HG02884 (cell line): ENCODE data around the gene IRAK2.

ENCODE experiments used
- ATAC-seq: cut with Tn5 transposase; IDR thresholded peaks from one replicate; pipeline ENCODE4 v1.9.1; 2021; ENCODE audit warnings: mild to moderate bottlenecking, moderate library complexity; ENCODE audit not compliant: unreplicated experiment

IRAK2 gene

DNA sequence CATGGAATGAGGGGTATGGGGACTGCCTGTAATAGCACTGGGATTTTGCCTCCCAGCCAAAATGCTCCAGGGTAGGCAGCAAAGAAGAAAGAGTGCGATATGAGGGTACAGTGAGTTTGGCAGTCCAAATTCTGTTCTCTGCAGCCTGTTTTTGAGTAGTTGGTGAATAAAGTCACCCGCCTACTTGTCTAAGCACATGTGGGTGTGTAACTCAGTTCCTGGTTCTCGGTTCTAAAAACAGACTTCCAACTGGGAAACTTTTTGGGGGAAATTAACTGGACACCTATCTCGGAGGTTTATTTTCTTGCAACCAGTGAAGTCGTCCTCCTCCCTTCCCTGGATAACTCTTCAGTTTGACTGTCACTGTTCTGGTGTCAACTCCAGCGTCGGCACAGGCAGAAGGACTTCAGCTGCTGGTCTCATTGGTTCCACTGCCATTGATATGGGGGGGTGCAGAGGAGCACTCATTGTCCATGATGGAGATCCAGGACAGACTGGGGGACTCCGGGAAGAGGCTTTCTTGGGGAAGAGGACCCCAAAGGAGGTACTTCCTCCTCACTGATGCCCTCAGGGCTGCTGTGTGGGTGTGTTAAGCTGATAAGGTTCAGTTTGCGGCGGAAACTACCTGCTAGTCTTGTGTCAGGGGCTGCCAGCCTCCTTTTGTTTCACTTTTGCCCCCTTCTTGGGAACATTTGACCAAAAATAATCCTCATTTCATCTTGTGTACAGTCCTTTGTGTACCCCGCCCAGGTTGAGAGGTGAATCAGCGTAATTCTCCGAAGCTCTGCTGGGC lies 114.9 kb downstream of the IRAK2 start:
- no peak for ATAC-seq

DNA sequence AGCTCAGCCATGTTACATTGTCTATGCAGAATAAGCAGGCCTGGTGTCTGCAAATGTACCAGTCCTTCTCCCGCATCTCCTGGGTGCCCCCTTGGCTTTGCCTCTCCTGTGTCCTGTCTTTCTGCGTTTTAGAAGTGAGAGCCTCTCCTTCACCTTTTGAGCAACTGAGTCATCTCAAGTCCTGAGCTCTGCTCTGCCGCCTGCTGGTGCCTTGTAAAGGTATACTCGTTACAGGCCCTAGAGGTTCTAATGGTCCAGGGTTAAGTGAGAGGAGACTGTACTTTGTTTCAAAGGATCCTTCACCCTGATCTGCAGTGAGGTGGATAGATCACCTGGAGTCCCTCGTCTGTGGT lies 115.4 kb downstream of the IRAK2 start:
- ATAC-seq = no peak

DNA sequence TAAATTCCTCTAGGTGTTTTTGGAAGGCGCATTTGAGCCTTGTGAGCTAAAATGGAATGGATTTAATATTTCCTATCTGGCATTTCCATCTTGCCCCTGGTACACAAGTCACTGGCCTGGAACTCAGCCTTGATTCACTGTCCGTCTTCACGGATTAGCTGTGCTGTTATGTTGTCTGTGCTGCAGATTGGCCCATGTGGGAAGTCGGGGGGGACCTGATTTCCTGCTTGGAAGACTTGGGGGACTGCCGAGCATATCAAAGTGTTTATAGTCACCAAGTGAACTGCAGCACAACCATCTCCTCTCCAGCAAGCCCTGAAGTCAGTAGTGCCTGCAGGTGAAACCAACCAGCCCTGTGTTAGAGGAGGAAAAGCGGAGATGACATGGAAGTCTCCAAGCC lies 115.9 kb downstream of the IRAK2 start:
- ATAC-seq = no peak

DNA sequence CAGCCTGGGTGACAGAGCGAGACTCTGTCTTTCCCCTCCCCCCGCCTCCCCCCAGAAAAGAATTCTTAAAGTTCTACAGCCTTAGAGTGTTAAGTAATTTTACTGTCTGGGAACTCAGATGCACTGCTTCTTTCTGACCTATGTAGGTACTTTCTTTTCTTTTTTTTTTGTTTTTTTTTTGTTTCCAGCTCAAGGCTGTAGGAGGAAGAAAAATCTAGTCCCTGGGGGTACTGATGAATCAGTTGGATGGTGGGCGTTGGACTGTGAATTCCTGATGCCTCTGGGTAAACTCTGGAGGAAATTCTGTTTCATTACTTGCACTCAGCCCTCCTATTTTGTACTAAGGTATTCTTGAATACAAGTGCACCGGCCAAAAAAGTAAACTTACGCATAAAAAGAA lies 117.2 kb downstream of the IRAK2 start:
- ATAC-seq = no peak

DNA sequence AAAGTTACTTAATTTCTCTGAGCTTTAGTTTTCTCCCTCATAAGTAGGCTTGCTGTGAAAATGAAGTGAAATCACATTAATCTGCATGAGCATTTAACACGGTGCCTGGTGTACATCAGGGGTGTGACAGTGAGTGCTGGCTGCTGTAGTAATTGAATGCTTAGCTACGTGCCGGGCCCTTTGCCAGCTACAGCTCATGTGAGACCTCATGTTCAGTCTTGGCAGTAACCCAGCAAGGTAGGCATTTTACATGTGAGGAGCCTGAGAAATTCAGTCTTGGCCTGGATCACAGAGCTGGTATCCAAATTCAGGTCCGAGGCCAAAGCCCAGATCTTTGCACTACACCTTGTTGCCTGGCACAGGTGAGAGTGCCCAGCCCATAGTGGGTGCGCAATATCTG lies 118.9 kb downstream of the IRAK2 start:
- ATAC-seq = no peak

DNA sequence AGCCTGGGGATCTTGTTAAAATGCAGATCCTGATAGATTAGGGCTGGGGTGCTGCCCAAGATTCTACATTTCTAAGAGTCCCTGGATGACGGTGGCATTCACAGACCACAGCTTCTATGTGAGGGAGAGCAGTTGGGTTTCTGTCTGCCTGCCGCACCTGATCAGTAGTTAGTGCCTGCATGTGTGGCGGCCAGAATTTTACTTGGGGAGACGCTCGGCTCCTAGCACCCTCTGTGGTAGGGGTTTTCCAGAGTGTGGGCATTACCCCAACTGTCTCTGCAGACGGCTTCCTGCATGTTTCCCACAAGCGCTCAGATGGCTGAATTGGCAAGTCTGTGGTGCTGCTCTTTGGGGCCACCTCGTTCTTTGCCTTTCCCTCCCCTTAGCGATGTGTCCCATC lies 119.8 kb downstream of the IRAK2 start:
- no peak for ATAC-seq

DNA sequence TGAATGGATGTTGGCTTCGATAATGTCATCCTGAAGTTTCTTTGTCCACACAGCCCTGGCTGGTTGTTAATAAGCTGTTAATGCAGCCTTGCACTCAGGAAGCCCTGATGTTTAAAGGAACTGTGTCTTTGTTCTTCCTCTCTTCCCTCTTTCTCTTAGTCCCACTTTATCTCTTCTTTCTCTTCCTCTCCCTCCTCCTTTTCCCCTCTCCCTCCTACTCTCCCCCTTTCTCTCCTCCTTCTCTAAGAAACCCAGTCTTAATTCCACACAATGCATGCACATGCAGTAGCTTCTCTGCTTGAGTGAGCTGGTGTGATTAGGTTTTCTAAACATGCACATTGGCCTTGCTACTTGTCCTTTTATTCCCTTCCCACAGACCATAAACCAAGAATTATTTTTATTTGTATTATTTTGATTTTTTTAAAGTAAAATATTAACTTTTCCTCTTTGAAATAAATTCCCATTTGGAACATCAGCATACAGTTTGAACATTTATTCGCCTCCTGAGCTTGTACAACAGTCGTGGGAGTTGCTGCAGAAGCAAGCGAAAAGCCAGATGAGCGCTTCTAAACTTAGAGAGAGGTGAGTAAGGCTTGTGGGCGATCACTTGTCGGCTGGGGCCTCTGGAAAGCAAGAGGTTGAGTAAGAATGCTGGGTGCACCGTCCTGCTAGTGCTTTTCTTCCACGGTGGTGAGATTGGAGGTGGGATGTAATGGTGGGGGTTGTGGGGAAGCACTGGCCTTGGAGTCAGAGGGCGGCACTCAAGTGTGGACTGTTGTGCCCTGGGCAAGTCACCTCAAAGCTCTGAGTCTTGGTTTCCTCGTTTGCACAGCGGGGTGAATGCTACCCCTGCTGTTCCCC lies 120.8 kb downstream of the IRAK2 start:
- ATAC-seq = no peak

DNA sequence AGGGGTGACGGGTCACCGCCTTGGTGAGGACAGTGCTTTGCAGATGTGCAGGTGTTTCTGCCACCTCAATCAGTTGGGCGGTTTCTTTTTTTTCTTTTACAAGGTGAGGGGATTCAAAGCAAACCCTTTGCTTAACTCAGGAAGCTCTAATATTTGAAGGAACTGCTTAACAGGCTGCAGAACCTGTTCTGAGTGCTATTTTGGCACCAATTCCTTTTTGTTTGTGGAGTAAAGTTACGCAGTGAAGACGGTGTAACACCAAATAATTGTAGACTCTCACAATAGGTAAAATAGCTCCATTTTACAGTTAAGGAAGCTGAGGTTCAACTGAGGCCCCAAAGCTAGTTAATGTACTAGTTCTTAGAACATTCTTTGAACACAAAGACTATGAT lies 121.4 kb downstream of the IRAK2 start:
- ATAC-seq = no peak

DNA sequence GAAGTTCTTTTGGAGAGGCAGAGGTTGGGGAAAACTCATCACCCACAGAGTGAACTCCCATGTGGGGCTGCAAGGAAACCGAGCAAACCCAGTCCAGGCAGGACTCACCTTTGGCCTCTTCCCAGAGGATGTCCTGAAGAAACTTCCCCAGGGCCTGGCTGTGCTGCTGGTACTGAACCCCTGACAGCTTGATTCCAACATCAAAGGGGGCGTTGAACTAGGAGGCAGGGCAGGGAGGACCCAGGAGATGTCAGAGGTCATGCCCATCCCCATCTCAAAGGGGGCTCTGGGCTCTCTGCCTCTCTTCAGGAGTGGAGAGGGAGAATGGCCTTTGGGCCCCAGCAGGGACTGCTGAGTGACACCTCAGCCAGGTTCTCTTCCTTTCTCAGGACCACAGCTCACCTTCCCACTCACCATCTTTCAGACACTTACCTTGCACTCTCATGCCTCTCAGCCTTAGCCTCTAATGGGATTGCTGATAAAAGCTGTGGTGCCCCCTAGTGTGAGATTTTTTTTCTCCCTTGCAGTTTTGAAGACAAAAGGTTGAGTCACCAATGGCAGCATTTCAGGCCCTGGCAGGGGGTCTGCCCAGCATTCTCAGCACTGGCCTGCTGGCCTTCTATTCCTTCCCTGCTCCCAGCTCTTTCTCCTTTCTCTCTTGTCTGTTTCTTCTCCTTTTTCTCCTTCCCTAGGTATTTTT lies 122.0 kb downstream of the IRAK2 start:
- no peak for ATAC-seq

DNA sequence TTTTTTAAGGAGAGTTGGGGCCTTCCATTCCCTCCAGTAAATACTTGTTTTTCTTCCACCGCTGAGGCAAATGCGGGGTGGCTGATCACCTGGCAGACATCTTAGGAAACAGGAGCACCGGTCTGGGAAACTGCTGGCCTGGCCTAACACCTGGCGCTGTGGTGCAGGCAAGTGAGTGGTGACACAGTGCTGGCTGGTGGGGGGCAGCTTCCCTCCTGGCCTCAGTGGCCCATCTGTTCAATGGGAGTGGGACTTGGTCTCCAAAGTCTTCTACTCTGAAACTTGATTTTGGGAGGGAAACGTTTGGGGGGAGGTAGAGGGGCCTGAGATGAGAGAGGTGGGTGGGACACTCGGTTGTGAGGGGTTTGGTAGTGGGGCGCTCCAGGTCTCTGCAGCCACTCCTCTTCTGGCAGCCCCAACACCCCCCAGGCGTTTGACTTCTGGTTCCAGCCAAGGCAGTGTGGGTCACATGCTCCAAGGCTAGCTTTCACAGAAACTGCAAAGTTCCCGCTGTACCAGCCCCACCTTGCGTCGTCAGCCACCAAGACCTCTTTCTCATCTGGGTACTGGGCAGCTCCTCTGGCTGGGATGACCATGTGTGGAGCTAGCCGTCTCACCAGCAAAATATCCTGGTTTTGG lies 123.3 kb downstream of the IRAK2 start:
- ATAC-seq = no peak

DNA sequence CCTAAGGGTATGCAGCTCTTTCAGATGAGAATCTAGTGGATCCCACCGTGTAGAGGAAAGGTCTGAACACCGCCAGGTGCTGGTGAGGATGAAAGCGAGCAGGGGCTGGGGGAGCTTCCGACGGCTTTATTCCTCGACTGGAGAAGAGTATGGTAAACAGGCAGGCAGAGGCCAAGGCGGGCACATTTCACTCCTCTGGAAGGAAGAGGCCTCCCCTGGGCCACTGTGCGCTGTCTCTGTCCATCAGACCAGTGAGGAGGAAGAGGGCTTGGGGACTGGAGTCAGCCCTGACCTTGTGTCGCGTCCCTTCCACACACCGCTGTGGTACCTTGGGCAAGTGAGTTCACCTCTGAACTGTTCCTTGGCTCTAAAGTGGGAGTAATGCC lies 123.8 kb downstream of the IRAK2 start:
- ATAC-seq = no peak

DNA sequence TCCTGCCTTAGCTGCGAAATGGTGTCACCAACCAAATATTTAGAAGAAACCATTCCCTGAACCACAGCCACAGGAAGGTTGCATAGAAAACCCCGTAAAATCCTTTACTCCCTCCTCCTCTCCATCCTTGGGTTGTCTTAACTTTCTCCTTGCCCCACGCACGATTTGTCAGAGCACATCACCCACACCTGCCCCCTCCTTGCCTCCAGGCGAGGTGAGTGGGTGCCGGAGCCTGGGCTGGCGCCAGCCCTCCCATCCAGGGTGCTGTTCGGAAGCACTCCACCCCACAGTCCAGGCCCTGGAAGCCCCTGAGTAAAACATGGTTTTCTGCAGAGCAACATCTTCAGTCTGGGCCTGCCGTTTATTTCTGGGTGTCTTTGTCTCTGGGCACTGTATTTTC lies 124.4 kb downstream of the IRAK2 start:
- ATAC-seq = no peak

DNA sequence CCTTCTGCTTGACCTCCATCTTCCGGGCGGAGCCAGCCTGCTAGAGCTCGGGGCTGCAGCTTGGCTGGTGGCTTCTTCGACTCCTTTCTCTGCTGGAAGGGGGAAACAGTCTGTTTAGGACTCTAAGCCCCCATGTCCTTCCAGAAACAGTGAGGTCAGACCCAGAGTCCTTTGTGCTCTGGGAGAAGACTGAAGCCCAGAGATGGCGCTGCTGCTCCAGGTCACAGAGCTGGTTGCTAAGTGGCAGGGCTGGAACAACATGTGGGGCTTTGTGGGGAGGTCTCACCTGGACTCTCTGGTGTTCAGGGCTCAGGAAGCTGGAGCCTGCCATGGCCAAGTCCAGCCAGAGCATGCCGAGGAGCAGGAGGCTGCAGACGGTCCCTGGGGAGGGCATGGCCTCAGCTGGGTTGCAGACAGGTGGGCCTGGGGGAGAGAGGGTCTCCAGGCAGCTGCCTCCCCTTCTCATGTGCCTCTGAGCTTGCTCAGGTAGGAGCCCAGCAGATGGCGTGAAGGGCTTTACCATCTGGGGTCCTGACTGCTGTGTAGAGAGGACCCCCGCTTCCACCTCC lies 125.2 kb downstream of the IRAK2 start:
- no peak for ATAC-seq

DNA sequence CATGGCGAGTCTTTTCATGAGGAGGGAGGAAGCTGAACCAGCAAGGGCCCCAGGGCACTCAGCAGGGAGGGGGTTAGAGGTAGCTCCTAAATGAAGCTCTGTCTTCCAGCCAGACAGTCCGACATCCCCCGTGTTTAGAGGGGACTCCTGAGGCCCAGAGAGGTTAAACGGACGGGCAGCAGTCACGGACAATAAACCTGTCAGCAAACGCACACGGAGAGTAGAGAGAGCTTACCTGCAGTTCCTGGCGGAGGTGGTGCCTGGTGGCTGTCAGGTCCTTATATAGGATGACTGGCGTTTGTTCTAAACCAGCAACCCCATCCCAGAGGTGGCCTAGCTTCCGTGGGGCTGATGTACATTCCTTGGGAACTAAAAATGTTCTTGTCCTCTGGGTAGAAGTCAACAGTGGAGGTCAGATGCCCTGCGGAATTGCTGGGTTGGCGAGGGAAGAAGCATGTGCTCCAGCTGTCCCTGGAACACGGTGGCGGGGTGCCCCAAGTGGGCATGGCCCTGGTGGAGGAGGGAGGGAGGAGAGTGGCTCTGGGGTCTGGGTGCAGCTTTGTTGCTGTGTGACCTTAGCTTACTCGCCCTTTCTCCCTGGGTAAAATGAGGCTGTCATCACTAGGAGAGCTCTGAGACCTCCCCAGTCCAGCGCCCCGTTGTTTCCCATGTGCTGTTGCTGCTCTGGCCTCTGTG lies 125.9 kb downstream of the IRAK2 start:
- no peak for ATAC-seq

DNA sequence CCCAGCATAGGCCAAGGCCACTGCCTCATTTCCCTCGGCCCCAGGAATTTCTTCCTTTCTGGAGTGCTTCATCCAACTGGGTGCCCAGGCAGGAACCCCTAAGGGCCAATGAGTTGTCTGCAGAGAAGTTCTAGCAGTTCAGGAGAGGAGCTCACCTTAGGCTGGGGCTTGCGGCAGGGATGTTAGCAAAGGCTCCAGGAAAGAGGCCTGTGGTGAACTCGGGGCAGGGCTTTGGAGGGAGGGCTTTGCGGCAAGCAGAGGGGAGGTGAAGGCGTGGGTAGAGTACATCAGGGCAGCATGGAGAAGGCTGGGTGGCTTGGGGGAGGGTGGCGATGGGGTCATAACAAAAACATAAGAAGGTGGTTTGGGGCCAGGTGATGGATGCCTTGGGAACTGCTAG lies 126.9 kb downstream of the IRAK2 start:
- no peak for ATAC-seq

DNA sequence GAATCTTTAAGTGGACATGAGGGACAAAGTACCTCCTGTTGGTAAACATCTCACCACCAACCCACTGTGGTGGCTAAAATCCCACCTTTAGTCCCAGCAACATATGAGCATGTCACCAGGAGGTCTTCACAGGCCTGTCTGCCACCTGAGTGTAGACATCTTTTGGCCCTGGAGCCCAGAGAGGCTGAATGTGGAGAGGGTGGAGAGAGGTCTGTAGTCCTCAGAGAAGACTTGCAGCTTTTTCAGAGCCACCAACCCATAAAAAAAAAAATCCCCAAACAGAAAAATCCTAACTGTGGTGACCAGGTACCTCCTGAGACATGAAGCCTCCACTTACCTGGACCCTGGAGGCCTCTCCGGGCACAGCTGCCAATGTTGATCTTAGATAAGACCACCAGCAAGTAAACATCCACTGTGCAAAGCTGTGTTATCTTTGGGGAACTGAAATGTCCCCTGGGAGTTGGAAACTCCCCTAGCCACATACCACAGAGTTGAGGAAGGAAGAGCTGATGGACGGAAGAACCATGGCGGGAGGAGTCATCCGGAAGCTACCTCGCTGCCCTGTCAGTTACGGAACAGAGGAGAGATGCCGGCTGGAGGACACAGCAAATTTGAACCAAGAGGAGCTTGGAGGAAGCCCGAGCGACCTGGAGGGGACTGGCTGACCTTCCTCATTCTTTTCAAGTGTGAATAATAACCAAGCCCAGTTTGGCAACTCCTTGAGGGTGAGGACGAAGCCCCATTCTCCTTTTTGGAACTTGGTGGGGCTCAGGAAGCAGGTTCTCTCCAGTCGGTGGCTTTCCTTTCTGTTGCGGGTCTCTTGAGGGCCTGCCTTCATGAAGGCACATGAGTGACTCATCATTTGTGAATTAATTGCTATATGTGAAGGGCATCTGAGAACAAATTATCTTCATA lies 128.0 kb downstream of the IRAK2 start, which contains the start of gene GHRL:
Gene GHRL (minus strand): TSS at position 443 of the 915 bp plus-strand sequence. CDS start 2,767 bp downstream, outside the sequence.
- peak; percentile 76 for ATAC-seq
